T-helper 22 cell (primary cell): Measurements from ENCODE around the gene HERPUD1.

Experiments used
- DNase-seq: peaks from one replicate; pipeline ENCODE4 v3.0.0-alpha.2; 2020; ENCODE audit warnings: low read depth

The HERPUD1 gene

DNA sequence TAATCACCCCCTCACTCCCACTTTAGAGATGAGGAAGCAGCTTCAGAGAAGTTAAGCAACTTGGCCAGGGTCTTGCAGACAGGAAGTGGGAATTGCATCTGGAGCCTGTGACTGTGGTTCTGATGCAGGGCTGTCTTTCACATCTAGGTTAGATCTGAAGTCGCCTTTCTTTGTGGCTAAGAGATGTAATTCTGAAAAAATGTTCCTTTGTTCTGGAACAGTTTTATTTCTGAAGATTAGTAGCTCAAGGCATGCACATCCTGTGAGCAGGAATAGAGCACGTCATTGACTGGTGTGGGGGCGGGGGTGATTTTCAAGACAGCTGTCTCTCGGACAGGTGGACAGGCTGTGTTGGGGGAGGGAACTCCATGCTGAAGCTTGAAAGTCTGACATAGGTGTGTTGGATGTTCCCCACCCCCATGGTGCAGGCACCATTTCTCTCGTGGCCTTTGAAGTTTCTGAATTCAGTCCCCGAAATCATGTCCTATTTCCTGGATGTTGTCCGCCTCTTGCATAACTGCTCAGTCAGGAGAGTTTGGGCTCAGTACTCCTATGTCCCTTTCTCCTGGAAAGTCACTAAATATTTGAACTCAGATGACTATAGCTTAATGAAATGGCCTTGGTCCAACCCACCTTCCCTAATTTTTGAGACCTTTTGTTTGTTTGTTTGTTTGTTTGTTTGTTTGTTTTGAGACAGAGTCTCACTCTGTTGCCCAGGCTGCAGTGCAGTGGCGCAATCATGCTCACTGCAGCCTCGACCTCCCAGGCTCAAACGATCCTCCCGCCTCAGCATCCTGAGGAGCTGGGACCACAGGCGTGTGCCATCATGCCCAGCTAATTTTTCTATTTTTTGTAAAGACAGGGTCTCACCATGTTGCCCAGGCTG is 21.0 kb upstream of the HERPUD1 start:
- DNase-seq: no peak

DNA sequence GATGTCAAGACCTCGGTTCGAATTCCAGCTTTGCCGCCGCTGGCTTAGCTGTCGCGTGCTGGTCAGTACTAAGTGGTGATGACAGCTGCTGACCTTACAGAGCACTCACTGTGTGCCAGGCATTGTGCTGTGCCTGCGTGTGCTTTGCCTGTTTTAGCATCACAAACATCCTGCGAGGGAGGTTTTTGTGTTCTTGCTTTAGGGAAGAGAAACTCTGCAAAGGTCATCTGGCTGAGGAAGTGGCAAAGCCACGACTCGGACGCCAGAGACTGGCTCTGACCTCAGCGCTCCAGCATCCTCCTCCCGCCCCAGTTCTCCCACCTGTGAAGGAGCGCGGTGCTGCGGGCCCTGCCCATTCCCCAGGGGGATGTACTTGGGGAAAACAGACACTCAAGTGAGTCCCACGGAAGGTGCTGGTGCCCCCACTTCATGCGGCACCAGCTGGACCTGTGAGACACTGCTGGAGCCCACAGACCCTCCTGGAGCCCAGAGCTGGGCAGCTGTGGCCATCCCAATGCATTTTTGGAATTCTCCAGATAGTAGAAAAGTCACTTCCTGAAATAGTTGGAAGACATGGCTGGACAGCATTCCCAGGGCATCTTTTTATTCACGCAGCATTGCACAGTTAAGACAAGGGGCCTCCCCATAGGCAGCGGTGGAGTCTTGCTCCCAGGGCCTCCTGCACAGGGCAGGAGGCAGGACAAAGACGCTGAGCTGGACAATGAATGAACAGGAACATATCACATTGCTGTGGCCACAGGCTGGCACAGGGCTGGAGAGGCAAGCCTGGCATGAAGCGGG is 20.0 kb upstream of the HERPUD1 start:
- no peak for DNase-seq

DNA sequence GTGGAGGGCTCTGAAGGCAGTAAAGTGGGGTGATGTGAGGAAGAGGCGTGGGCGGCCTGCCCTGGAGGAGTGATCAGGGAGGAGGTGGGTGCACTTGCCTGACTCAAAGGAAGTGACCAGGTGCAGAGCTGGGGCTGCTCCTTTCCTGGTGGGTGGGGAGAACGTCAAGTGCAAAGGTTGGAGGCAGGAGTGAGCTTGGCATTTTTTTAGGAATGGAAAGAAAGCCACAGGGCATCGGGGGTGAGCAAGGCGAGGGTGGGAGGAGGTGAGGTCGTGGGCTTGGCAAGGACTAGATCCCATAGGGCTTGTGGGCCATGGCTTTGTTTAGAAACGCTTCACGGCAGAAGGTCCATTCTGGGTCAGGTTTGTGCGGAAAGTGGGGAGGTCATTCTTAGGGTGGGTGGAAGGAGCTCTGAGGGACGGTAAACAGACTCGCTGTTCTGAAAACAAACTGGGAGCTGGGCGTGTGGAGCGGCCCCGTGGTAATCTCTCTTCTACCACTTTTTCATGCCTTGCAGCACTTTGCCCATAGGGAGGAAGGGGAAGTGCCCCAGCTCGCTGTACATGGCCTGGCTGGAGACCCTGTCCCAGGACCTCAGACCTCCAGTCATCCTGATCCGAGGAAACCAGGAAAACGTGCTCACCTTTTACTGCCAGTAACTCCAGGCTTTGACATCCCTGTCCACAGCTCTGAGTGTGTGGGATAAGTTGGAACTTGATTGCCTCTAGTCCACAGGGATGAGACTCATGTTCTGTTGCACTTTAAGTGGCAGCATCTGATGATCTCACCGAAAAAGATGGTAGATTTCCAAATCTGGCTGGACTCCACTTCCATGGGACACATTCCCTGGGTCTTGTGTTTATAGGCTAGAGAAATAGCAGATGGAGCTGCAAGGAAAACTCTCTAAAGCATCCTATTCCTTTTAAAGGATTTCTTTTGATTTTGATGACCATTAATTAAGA is 18.9 kb upstream of the HERPUD1 start:
- no peak for DNase-seq

DNA sequence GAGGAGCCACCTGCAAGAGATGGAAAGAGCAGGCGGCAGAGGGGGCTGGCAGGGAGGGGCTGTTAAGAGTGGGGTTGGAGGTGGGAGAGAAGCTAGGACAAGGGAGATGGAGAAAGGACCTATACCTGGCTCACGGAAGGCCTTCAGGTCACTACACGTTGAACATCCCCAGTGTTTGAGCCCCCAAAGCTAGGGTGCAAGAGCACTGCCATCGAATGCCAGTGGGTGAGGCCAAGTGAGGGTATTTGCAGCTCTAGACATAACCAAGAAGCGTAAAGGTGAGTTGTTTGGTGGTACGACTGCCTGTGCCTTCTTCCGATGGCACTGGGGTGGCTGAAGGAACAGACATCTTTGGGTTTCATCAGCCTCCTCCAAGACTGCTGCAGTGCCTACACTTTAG is 17.0 kb upstream of the HERPUD1 start:
- DNase-seq: no peak

DNA sequence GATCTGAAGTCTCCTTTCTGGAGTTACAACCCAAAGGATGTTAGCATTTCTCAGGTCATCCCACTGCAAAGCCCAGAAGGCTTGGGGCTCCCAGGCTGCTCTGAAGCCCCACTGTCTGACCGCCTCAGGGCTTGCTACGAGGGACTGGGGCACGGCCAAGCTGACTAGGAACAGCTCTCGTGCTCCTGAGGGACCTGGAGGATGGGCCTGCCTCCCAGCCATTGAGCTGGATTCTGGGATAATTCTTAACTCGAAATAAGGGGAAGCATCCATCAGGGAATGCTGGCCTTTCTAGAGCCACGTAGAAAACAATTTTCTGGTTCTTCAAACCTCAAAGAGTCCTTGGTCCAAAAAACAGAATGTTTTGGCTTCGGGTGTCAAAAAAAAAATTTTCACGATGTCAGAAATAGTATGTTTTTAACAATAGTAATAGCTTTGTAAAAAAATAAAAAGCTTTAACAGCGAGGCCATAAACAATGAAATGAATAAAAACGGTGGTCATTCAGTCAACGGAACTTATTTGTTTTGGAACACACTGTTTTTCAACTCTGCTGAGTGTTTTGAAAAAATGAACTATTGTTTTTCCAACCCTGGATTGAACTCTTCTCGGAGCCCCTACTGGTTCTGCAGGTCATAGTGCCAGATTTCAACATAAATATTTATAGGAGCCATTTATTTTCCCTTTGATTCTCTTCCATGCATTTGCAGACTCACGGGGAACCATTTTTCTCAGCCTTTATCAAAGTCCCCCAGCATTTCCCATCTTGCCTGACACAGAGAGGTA is 16.4 kb upstream of the HERPUD1 start:
- no peak for DNase-seq

DNA sequence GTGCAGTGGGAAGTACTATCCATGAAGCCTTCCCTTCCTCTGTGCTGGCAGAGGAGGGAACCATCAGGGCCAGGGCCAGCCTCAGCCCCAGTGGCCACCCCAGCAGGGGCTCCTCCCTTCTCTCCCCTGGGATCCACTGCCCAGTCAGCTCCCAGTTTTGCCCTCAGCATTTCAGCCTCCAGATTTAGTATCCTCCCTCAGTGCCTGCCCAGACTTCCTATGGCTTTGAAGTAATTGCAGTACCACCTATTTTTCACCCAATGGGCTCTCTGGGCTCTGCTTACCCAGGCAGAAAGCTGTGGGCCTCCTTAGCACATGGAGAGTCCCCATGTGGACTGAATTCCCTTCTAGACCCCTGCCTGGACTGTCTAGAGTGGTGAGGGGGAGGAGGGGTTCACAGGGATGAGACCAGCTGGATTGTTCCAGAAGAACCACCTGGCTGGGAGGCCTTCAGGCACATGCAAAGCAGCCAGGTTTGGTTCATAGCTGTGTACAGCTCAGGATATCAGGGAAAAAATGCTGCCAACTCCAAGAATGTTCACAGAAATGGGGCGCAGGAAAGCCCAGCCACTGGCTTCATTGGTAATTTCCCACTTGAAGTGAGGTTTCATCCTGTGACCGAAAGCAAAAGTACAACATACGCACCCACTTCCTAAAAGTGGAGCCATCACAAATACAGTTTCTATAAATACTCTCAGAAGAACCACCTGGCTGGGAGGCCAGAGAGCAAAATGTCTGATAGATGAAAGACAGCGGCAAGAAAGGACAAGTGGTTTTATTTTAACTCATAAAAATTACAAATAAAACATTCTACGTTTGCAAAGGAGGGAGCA is 15.2 kb upstream of the HERPUD1 start:
- DNase-seq: no peak

DNA sequence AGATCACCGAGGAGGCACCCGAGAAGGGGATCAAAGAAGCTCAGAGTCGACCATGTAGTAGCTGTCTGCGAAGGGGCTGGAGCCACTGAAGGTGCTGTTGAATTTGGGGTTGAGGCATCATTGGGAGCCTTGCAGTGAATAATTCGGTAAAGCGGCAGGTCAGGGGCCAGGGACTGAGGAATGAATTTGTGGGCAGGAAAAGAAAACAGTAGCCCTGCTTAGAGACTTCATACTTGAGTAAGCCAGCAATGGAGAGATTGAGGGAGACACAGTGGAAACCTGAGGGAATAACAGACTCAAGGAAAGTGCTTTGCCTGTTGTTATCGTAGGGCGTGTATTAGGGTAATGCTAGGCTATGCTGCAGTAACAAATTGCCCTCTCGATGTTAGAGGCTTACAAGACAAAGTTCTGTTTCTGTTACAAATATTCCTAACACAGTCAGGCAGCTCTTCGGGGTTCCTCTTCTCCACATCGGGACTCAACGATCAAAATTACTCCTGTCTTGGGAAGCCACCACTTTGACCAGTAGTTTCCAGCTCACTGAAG is 13.4 kb upstream of the HERPUD1 start:
- no peak for DNase-seq

DNA sequence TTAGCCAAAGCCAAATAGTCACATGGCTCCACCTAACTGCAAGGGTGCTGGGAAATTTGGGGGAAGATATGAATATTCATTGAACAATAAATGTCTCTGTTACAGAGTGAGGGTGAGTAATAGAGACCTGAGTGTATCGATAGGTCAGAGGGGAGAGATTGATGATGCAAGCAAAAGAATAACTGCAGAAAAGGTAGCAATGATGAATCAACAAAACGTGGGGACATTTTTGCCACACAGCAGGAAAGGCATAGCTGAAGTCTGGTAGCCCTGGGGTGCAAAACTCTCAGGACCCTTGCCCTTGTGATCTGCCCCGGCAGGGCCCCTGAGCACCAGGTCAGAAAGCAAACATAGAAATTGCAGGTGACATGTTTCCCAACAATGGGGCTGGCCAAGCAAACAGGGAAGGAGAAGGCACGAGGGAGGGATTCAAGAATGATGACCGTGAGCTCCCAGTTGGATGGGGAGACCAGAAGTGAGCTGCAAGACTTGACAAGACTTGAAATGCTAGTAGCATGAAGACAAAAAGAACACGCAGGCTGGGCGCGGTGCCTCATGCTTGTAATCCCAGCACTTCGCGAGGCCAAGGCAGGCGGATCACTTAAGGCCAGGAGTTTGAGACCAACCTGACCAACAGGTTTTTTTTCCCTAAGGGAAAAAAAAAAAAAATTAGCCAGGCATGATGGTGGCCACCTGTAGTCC is 12.7 kb upstream of the HERPUD1 start:
- no peak for DNase-seq

DNA sequence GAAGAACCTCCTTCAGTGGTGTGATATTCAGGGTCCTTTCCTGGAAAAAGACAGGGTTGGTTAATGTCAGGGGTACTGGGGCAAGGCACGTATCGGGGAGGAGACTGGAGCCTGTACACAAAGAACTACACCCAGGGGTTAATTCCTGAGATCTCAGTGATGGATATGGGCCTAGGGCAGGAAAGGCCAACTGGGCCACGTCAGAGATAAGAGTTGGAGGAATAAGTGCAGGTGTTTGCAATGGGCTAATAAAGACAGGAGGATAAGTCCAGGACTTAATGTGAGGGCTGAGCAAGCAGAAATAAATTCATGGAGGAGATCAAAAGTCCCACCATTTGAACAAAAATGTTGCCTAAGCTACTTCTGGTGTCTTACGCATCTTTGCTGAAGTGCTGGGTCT is 10.4 kb upstream of the HERPUD1 start:
- DNase-seq: no peak

DNA sequence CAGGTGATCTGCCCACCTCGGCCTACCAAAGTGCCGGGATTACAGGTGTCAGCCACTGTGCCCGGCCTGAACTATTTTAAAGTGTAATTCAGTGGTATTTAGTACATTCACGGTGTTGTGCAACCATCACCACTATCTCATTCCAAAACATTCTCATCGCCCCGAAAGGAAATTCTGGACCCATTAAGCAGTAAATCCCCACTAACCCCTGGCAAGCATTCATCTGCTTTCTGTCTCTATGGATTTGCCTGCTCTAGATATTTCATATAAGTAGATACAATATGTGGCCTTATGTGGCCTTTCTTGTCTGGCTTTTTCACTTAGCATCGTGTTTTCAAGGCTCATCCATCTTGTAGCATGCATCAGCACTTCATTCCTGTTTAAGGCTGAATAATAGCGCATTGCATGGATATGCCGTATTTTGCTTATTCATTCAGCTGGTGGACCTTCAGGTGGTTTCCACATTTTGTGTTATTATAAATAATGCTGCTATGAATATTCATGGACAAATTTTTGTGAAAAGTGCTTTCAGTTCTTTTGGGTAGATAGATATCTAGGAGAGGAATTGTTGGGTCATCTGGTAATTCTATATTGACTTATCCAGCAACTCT is 8.4 kb upstream of the HERPUD1 start:
- no peak for DNase-seq

DNA sequence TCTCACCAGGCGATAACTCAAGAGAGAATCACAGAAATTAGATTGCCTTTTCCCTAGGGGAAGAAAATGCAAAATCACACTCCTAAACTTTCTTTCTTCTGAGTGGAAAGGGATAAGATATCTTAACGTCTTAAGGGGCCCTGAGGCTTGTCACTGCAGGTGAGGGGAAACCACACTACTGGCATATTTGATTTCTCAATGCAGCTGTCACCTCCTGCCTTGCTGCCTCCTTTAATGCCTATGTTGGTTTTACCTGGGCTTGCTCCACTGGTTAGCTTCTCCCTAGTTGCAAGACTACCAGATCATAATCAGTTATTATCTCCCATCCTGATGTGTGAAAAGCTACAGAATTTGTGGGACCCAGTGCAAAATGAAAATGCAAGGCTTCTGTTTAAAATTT is 4.5 kb upstream of the HERPUD1 start:
- DNase-seq: no peak

DNA sequence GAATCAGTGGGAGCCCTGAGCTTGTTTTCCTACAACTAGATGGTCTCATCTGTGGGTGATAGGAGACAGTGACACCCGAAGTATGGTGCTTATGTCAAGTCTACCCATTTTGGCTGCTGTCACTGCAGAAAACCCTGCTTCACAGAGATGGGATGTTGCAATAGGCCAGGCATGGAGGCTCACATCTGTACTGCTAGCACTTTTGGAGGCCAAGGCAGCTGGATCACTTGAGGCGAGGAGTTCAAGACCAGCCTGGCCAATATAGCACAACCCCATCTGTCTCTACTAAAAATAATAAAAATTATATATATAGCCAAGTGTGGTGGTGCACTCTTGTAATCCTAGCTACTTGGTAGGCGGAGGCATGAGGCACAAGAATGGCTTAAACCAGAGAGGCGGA is 2.3 kb upstream of the HERPUD1 start:
- DNase-seq: no peak

DNA sequence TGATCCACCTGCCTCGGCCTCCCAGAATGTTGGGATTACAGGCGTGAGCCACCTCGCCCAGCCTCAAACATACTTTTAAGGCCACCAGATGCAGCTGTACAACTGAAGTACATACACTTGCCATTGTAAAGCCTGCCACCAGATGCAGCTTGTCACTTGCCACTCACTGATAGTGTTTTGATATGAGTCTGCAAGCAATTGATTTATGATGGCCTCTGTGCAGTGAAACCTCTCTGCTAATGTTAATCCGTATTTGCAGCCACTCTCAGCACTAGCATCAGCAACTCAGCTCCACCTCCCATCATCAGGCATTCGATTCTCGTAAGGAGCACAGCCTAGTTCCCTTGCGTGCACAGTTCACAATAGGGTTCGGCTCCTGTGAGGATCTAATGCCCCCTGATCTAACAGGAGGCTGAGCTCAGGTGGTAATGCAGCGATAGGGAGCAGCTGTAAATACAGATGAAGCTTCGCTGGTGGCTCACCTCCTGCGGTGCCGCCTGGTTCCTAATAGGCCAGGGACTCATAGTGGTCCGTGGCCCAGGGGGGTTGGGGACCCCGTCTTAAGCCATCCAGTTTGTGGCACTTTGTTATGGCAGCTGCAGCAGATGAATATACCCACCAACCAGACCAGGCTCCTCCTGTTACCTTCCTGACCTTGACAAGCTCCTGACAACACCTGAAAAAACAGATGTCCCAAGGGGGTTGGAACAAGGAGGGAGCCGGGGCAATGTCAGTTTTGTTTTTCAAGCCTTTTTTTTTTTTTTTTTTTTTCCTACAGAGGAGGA is 1.3 kb upstream of the HERPUD1 start:
- DNase-seq: no peak

DNA sequence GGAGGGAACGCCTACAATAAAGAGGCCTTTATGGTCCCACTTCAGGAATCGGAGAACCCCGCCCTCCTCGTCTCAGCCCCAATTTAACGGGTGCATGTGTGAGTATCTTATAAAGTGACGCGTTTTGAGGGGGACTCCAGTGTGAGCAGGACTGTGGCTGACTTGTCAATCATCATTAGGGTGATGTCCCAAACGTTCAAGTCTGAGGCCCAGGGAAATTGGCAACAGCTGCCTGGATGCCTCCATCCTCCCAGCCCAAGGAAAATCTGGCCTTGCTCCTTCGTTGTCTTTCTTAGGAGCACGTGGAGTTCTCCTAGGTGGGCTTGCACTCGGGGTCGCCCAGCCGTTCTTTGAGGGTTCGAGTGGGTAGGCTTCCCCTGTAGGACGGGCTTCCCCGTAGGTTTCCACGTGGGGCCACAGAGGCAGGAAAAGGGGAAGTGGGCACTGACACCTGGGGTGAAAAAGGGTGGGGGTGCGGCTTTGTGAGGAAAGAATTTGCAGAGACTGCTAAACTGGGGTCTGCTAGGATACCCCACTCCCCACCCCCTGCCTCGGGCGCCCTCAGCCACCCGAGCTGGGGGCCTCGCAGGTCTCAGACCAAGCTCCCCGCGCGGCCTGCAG is 561 bp upstream of the HERPUD1 start:
- no peak for DNase-seq

DNA sequence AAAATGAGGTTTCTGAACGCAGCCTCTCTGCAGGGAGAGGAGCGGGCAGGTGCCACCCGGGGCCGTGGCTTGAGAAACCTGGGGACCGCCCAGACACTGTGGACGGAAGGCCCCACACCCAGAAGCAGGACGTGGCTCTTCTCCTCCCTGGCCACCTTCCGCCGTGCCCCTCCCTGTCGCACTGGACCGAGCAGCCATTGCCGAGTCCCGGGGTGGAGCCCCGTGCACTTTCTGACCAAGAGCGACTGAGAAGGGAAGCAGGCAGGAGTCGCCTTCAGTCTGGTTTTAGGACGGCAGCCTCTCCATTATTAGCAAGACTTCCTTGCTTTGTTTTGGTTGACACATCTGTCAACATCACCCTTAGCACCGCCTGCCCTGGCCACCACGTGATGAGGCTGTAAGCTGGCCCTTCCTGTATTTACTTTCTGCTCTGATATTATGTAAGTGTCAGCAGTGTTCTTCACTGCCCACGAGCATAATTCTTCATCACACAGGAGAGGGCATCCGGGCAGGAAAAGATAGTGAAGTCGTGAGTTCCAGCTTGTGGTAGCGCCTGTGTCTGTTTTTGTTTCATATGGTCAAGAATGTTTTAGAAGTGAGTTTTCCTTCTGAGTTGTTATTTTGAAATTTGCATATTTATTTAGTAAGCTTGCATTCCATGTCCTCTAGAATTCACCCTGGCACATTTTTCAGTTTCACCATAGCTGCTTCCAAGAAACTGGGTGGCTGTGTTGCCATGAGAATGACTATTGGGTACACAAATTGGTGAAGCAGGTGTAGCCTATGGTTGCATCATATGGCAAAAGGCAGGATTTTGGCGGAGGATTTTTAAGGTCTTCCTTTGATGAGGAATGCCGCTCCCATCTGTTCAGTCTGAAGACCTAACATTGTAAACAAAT is 1.0 kb downstream of the HERPUD1 start:
- peak; percentile 4 for DNase-seq

DNA sequence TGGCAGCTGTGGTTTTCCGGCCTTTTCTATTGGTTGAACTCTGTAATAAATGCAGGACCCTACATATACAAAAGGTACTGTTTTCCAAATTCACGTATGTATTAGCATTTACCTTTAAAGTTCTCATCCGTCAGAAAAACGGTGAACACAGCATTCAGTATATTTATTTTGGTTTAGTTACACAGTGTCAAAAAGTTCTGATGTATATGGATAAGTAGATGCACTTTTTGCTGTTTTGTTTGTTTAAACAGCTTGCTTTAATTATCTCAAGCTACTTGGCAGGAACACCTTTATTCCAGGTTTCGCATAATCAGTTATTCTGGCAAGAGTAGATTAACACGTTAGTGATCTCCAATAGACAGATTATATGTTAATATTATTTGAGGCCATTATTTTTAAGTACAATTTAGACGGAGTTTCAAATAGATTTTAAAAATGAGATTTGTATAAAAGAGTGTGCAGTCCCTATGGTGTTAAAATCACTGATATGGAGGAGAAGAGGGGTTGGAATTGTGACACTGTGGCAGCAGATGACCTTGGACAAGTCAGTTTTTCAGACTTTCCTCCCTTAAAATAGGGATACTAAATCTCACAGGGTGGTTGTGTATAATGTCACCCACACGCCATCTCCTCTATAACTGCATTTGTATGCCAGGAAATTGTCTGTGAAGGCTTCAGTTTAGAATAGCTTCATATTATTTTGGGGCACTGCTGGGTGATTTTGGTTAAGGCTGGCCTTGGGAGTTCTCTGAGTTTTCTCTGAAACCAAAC is 2.1 kb downstream of the HERPUD1 start:
- no peak for DNase-seq
